Lower lobe of right lung (tissue), 2 donors: ENCODE data around the gene MICOS13. TPM values are rescaled to one million over a fixed set of nuclear protein-coding genes. Genes with fewer than 3 reads are reported as not detected.

Experiments used
- ATAC-seq, 2 donors: fragments of 200-7000 bp; cut with Tn5 transposase; one replicate each; pipeline ENCODE4 v1.9.1; 2020 to 2022; ENCODE audit warnings: mild to moderate bottlenecking in 2 of 2, moderate library complexity in 2 of 2
- DNase-seq: peaks from one replicate; pipeline ENCODE4 v3.0.0-alpha.2; 2020
- H3K27ac ChIP-seq: fragments of 200-600 bp; one replicate; pipeline ENCODE4 v1.8.0; 2022
- H3K27me3 ChIP-seq: fragments of 200-600 bp; one replicate; pipeline ENCODE4 v1.8.0; 2022; ENCODE audit warnings: low read depth
- H3K36me3 ChIP-seq: fragments of 200-600 bp; one replicate; pipeline ENCODE4 v1.8.0; 2022; ENCODE audit warnings: mild to moderate bottlenecking
- H3K4me1 ChIP-seq: fragments of 200-600 bp; one replicate; pipeline ENCODE4 v1.8.0; 2022
- H3K4me3 ChIP-seq: fragments of 200-600 bp; one replicate; pipeline ENCODE4 v1.8.0; 2022; ENCODE audit warnings: mild to moderate bottlenecking
- H3K9me3 ChIP-seq: fragments of 200-600 bp; one replicate; pipeline ENCODE4 v1.8.0; 2022
- intact Hi-C: fragments of 100-400 bp; cut with DNase I; formaldehyde crosslinking; loops from one replicate; pipeline ENCODE4 v1.11.0; 2022
- long read RNA-seq: library from polyadenylated mRNA; unstranded; transcript quantifications from one replicate; pipeline ENCODE4 v2.0.0, GENCODE V29; 2021
- total RNA-seq: library from RNA; stranded (reverse); fragmentation: NEBNext Ultra II Directional; extraction: Animal tissue kit (Norgen Biotek cat#: 25700); gene quantifications from one replicate; pipeline ENCODE4 v1.2.1, GENCODE V29; 2021
- TF ChIP-seq, protein P1 (sequence below): fragments of 200-600 bp; IDR thresholded peaks from one replicate; pipeline ENCODE4 v1.8.0; 2022; ENCODE audit warnings: antibody characterized with exemption, mild to moderate bottlenecking
- donor health status: DM: no; HTN: yes; CAD: no; lungs with severe emphysema.

MICOS13 gene, protein sequence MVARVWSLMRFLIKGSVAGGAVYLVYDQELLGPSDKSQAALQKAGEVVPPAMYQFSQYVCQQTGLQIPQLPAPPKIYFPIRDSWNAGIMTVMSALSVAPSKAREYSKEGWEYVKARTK
- total RNA-seq: 42.7 TPM
- long read RNA-seq, transcript C19orf70-201 (4 exons, 896 nt): major isoform, 43 of 51 reads
- long read RNA-seq, partial matches to known transcripts: 3 of 51 reads
- long read RNA-seq, other reads (novel, unspliced or antisense): 4 of 51 reads

DNA sequence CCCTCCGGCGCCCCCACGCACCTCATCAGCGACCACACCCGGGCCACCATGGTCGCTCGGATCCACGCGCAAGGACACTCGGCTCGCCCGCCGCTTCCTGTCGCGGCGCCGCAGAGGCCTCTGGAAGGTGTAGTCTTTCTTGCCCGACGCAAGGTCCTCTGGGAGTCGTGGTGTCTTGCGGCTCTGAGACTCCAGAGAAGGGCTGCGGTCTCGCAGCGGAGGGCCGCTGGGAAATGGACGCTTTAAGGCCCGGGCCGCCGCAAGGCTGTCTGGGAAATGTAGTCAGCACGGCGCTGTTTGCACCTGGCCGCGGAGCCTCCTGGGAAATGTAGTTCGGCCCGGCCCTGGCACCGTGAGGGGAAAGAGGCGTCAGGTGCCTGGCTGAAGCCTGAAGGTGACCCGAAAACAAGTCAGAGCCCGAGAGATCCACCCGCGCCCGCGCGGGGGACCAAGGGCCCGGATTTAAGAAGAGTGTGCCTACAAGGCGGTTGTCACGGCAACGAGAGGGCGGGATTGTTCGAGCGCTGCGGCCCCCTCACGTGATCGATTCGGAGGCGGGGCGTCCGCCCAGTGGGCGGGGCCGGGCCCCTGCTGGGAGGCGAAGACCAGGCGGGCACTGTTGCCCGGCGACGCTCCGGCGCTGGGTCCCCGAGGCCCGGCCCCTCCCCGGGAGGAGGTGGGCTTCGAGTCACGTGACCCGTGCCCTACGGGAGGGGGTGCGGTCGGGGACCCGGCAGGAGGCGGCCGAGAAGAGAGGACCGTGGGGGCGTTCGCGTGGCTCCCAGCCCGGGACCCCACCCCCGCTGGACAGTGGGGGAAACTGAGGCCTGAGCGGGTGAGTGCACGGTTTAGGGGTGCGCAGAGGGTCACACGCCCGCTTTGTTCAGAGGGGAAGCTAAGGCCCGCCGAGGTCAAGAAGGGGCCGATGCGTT, at the start of gene MICOS13, which contains the start of gene HSD11B1L:
Gene MICOS13 (minus strand): TSS at position 80 of the 932 bp plus-strand sequence. CDS start 30 bp downstream, at position 50.
Gene HSD11B1L (plus strand): TSS at position 591 of the 932 bp plus-strand sequence. CDS start 3,806 bp downstream, outside the sequence.
- no peaks in the 10 kb centered on the region for H3K27me3 ChIP-seq
- TF ChIP-seq, protein P1, sequence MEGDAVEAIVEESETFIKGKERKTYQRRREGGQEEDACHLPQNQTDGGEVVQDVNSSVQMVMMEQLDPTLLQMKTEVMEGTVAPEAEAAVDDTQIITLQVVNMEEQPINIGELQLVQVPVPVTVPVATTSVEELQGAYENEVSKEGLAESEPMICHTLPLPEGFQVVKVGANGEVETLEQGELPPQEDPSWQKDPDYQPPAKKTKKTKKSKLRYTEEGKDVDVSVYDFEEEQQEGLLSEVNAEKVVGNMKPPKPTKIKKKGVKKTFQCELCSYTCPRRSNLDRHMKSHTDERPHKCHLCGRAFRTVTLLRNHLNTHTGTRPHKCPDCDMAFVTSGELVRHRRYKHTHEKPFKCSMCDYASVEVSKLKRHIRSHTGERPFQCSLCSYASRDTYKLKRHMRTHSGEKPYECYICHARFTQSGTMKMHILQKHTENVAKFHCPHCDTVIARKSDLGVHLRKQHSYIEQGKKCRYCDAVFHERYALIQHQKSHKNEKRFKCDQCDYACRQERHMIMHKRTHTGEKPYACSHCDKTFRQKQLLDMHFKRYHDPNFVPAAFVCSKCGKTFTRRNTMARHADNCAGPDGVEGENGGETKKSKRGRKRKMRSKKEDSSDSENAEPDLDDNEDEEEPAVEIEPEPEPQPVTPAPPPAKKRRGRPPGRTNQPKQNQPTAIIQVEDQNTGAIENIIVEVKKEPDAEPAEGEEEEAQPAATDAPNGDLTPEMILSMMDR: no peak
- H3K9me3 ChIP-seq: no peaks in the 10 kb centered on the region
- peak within 1 kb of the TSS; percentile 93 for H3K27ac ChIP-seq
- peaks cover 17% of the 10 kb centered on the region for H3K36me3 ChIP-seq
- intact Hi-C loops: no loop called here
- peak within 1 kb of the TSS; percentile 96 for H3K4me3 ChIP-seq
- DNase-seq (peak; percentile 100), ATAC-seq (peak; percentile 97)
- H3K4me1 ChIP-seq: peaks cover 16% of the 10 kb centered on the region

DNA sequence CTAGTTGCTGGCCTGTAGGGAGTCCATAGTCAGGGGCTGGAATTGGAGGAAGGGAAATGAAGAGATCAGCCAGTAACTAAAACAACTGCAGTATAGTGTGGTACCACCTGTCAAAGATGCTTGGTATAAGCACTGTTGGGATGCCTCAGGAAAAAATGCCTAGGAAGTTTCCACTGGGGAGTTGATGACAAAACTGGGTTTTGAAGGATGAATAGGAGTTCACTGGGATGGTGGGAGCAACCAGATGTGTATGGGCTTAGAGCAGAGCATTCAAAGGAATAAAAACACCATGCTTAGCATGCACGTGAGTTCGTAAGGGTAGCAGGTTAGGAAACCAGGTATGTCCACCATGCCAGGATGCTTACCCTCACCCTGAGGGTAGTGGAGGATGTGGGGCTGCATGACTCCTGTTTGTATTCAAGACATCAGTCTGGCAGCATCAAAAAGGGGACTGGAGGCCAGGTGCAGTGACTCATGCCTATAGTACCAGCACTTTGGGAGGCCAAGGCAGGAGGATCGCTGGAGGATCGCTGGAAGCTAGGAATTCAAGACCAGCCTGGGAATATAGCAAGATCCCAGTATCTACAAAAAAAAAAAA, 47.2 kb upstream of the MICOS13 start:
- H3K4me1 ChIP-seq: no peaks in the 10 kb centered on the region
- TF ChIP-seq, protein P1: no peak
- intact Hi-C loops: no loop called here
- H3K27ac ChIP-seq: no peak overlapping the region
- ATAC-seq (no peak), DNase-seq (no peak)
- no peaks in the 10 kb centered on the region for H3K36me3 ChIP-seq
- no peak overlapping the region for H3K4me3 ChIP-seq
- peaks cover 7% of the 10 kb centered on the region for H3K9me3 ChIP-seq
- peaks cover 4% of the 10 kb centered on the region for H3K27me3 ChIP-seq

DNA sequence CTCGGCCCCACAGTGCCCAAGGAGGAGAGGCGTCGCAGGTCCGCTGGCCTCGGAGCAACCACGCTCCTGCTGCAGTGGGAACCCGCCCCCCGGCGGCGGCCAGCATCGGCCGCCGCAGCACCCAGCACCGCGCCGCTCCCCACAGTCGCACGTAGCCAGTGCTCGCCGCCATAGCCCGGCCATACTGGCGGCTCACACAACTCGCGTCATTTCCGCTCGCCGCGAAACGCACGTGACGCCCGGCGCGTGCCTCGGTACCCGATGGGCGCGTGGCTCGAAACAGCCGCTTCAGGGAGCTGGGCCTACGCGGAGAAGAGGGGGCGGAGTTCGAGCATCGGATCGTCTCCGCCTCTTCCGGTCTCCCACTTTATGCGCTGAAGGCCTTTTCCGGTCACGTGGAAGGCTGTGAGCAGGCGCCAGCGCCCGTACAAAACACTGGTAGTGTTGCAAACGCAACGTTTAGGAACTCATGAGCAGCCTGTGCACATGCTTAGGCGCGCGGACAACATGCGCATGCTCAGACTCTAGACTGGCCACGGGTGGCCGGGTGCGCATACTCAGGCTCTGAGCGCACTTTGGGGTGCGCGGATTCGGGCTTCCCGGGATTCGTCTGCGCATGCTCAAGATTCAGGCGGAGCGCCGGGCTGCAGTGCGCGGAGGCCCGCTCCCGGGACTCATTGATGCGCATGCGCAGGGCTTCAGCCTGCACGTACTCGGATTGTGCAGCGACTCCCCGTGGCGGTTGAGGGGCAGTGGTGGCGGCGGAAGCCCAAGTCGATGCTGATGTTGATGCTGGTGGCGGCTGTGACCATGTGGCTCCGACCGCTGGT, 39.9 kb upstream of the MICOS13 start, which contains the start of the genes CATSPERD and LONP1:
Gene CATSPERD (plus strand): TSS at position 677 of the 830 bp plus-strand sequence. CDS start 101 bp downstream, at position 778.
Gene LONP1 (minus strand): TSS at position 186 of the 830 bp plus-strand sequence. CDS start 14 bp downstream, at position 172.
- Histone ChIP-seq H3K27me3 (no peaks in the 10 kb centered on the region), H3K9me3 (no peaks in the 10 kb centered on the region), H3K27ac (peak within 1 kb of the TSS; percentile 97), H3K36me3 (peaks cover 8% of the 10 kb centered on the region), H3K4me1 (peaks cover 22% of the 10 kb centered on the region), H3K4me3 (peak within 1 kb of the TSS; percentile 98)
- ATAC-seq (peak; percentile 98 to 99), DNase-seq (peak; percentile 99)
- TF ChIP-seq, protein P1: peak; percentile 88
- intact Hi-C loops: no loop called here

DNA sequence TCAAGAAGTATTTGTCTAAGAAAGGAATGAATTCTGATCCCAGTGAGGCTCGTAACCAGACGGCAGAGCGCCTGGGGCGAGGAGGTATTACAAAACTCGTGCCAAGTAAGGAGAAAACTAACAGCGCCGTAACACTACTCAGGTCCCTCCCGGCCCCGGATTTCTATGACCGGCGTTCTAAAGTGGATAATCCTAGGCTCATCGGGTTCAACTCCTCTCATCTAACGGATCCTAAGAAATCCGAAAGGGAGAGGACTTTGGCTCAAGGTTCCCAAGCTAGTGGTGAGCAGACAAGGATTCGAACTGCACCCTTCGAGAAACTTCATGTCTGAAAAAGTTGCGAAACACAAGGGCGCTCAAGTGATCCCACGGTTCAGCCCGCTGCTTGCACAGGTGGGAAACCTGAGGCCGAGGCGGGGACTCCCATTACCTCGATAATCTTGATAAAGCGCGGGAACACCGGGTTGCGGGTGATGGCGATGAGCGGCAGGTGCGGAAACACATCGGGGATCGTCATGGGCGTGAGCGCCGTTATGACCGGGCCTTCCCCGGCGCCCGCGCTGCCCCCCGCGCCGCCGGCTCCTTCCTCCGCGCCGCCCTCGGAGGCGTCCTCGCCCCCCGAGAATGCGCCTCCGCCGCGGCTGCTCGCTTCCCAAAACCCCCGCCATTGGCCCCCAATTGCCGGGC, 39.1 kb upstream of the MICOS13 start:
- intact Hi-C loops: no loop called here
- DNase-seq: peak; percentile 63
- Histone ChIP-seq H3K4me3 (peak overlapping the region; percentile 98), H3K27me3 (no peaks in the 10 kb centered on the region), H3K36me3 (peaks cover 13% of the 10 kb centered on the region), H3K9me3 (no peaks in the 10 kb centered on the region), H3K4me1 (peaks cover 22% of the 10 kb centered on the region), H3K27ac (peak overlapping the region; percentile 97)
- ATAC-seq: peak in 1 of 2 donors; percentile 1
- TF ChIP-seq, protein P1: no peak
